Epithelial cell of prostate (primary cell): ENCODE data around the gene C17orf113.

Experiments used
- DNase-seq: peaks from one replicate; pipeline ENCODE4 v3.0.0-alpha.2; 2011; ENCODE audit warnings: low read depth, low spot score
- H3K27ac ChIP-seq: fragments of 450-650 bp; 2 replicates; pipeline ENCODE4 v1.5.1; 2017; ENCODE audit warnings: mild to moderate bottlenecking

Gene C17orf113

GRCh38 chr17:42050393-42051012 lies at the start of gene C17orf113:
C17orf113 (minus strand) TSS chr17:42050601; CDS start chr17:42043376, 7,225 bp downstream.
- no peak for DNase-seq
- H3K27ac ChIP-seq: no peak within 1 kb of the TSS

- no peak overlapping the region for H3K27ac ChIP-seq
- no peak for DNase-seq
Measured at GRCh38 chr17:42098730-42099399, 48.5 kb upstream of the C17orf113 start.

- DNase-seq: no peak
- H3K27ac ChIP-seq: no peak within 1 kb of the TSS
Measured at GRCh38 chr17:42097691-42098631, 47.6 kb upstream of the C17orf113 start, which contains the start of gene ZNF385C. ZNF385C (minus strand) TSS chr17:42098473; CDS start chr17:42063056, 35,417 bp downstream.

GRCh38 chr17:42096360-42097111 lies 46.1 kb upstream of the C17orf113 start:
- DNase-seq: no peak
- no peak overlapping the region for H3K27ac ChIP-seq

- no peak overlapping the region for H3K27ac ChIP-seq
- no peak for DNase-seq
Measured at GRCh38 chr17:42094375-42095069, 44.1 kb upstream of the C17orf113 start.

- no peak overlapping the region for H3K27ac ChIP-seq
- DNase-seq: no peak
Measured at GRCh38 chr17:42092939-42093338, 42.5 kb upstream of the C17orf113 start.

GRCh38 chr17:42090964-42091790 lies 40.8 kb upstream of the C17orf113 start:
- H3K27ac ChIP-seq: no peak overlapping the region
- DNase-seq: no peak

- DNase-seq: no peak
- no peak overlapping the region for H3K27ac ChIP-seq
Measured at GRCh38 chr17:42088736-42089135, 38.3 kb upstream of the C17orf113 start.

- DNase-seq: no peak
- H3K27ac ChIP-seq: no peak overlapping the region
Measured at GRCh38 chr17:42087736-42088705, 37.6 kb upstream of the C17orf113 start.

- no peak for DNase-seq
- H3K27ac ChIP-seq: no peak overlapping the region
Measured at GRCh38 chr17:42087042-42087701, 36.8 kb upstream of the C17orf113 start.

GRCh38 chr17:42081516-42082129 lies 31.2 kb upstream of the C17orf113 start:
- no peak for DNase-seq
- no peak overlapping the region for H3K27ac ChIP-seq

GRCh38 chr17:42079541-42079940 lies 29.1 kb upstream of the C17orf113 start:
- no peak overlapping the region for H3K27ac ChIP-seq
- DNase-seq: no peak

- DNase-seq: no peak
- H3K27ac ChIP-seq: no peak overlapping the region
Measured at GRCh38 chr17:42078396-42079043, 28.1 kb upstream of the C17orf113 start.

- no peak overlapping the region for H3K27ac ChIP-seq
- no peak for DNase-seq
Measured at GRCh38 chr17:42077755-42078154, 27.4 kb upstream of the C17orf113 start.

- DNase-seq: no peak
- no peak overlapping the region for H3K27ac ChIP-seq
Measured at GRCh38 chr17:42076797-42077559, 26.6 kb upstream of the C17orf113 start.
